HTERT RPE-1 (cell line): Measurements from ENCODE around the gene BCAM.

Source experiments
- in situ Hi-C: fragments of 300-500 bp; cut with MboI; formaldehyde crosslinking; loops from 4 replicates; pipeline ENCODE4 v1.14.3; 2020; ENCODE audit warnings: low sequenced_read_pairs

Gene BCAM

GRCh38 chr19:44789943-44790483 is 18.9 kb upstream of the BCAM start:
- in situ Hi-C loops = no loop called here

DNA sequence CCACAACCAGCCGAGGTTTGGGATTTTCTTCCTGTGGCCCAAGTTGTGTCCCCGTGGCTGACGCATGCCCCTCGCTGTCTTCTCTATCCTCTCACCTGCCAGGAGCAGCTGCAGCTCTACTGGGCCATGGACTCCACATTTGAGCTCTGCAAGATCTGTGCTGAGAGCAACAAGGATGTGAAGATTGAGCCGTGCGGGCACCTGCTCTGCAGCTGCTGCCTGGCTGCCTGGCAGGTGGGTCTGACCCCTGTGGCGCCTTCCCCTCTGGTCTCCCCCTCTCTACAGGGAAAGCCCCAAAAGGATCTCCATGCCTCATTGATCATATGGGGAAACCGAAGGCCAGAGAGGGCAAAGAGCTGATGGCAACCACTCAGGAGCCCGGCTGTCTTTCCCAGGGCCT is 16.6 kb upstream of the BCAM start:
- in situ Hi-C loops = no loop called here

DNA sequence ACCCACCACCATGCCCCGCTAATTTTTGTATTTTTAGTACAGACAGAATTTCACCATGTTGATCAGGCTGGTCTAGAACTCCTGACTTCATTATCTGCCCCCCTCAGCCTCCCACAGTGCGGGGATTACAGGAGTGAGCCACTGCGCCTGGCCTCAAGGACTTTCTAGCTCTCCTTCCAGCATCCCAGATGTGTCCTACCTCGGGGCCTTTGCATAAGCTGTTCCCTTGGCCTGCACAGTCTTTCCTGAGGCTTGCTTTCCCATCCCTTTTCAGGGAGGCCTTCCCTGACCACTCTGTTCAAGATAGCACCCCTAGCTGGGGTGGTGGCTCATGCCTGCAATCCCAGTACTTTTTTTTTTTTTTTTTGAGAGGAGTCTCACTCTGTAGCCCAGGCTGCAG is 14.3 kb upstream of the BCAM start:
- in situ Hi-C loops = no loop called here

- in situ Hi-C loops = no loop called here
Measured at GRCh38 chr19:44795398-44795987, 13.4 kb upstream of the BCAM start.

- in situ Hi-C loops = no loop called here
Measured at GRCh38 chr19:44796701-44797115, 12.2 kb upstream of the BCAM start.

GRCh38 chr19:44799627-44800346 is 9.1 kb upstream of the BCAM start:
- in situ Hi-C loops = no loop called here

GRCh38 chr19:44800461-44800860 is 8.4 kb upstream of the BCAM start:
- in situ Hi-C loops = no loop called here

DNA sequence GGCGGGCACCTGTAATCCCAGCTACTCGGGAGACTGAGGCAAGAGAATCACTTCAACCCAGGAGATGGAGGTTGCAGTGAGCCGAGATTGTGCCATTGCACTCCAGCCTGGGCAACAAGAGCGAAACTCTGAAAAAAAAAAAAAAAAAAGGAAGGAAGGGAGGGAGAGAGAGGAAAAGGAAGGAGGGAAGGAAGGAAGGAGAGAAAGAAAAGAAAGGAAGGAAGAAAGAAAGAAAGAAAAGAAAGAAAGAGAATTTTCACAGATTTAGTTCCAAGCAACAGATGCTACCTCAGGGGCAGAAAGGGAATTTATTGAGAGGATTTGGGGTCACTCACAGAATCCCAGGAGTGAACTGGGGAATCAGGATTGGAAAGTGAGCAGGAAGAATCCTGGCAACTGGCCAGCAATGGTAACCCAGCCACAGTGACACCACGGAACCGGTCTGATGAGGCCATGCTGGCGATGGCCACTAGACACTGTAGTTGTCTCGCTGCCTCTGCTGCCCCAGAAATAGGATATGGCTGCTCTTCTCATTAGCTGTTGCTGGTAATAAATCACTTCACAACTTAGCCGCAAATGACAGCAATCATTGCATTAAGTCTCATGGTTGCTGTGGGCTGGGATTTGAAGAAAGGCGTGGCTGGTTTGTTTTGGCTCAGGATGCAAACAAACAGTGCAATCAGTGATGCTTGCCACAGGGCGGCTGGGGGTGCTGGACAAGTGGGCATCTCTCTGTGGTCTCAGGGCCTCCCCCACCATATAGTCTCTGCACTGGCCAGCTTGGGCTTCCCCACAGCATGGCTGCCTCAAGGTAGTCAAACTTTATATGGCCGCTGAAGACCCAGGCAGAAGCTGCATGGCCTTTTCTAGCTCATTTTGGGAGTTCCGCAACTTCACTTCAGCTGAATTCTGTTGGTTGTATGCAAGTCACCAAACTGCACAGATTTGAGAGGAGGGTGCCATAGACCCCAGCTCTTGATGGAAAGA is 5.2 kb upstream of the BCAM start:
- in situ Hi-C loops = no loop called here

GRCh38 chr19:44806291-44806690 is 2.6 kb upstream of the BCAM start:
- in situ Hi-C loops = no loop called here

DNA sequence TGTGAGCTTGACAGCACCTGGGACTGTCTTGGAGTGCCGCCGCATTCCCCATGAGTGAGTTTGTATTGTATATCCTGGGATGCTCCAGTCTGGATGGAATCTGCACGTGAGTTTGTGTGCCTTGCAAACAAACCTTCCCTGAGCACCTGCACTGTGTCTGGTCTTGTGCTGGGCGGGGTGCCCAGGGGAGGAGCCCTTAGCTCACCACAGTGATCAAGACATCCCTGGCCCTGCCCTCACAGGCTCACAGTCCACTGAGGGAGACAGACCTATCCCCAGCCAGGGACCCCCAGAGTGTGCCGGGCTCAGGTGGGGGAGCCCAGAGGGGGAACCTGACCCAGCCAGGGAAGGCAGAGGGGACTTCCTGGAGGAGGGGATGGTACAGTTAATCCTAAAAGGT is 1.7 kb upstream of the BCAM start:
- in situ Hi-C loops = no loop called here

GRCh38 chr19:44807652-44808462 is 1.0 kb upstream of the BCAM start:
- in situ Hi-C loops = no loop called here

GRCh38 chr19:44809577-44810233 is 802 bp downstream of the BCAM start:
- in situ Hi-C loops = no loop called here

DNA sequence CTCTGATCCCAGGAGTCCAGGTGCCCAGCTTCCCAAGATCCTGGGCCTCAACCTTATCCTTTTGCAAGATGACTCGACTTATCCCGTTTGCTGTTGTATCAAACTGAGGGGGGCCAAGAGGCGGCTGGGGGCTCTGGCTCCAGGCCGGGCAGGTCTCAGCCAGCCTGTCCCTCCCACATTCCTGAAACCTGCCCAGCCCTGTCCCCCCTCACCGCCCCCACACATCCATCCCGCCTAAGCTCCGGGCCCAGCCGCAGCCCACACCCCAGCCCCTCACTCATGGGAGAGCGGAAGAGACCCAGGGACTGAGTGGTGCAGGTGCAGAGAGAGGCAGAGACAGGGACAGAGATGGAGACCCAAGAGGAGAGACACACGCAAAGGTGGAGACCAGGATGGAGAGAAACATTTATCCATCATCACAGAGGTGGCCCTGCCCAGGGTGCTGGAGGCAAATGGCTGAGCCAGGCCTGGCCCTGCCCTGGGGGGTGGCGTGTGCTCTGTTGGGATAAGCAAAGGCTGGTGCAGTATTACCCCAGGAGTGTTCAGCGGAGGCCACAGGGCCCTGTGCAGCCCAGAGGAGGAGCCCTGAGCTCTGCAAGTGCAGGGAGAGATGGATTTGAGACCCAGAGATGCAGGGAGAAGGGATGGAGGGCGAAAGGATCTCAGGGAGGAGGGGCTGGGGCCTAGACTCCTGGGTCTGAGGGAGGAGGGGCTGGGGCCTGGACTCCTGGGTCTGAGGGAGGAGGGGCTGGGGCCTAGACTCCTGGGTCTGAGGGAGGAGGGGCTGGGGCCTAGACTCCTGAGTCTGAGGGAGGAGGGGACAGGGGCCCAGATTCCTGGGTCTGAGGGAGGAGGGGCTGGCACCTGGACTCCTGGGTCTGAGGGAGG is 1.6 kb downstream of the BCAM start:
- in situ Hi-C loops = no loop called here

DNA sequence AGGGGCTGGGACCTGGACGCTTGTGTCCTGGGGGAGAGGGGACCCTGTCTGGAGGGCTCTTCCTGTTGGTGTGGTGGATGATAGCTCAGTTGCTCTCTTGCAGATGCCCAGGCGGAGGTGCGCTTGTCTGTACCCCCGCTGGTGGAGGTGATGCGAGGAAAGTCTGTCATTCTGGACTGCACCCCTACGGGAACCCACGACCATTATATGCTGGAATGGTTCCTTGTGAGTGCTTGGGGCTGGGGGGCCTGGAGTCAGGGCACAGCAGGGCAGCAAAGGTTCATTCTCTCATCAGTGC is 2.2 kb downstream of the BCAM start:
- in situ Hi-C loops = no loop called here

DNA sequence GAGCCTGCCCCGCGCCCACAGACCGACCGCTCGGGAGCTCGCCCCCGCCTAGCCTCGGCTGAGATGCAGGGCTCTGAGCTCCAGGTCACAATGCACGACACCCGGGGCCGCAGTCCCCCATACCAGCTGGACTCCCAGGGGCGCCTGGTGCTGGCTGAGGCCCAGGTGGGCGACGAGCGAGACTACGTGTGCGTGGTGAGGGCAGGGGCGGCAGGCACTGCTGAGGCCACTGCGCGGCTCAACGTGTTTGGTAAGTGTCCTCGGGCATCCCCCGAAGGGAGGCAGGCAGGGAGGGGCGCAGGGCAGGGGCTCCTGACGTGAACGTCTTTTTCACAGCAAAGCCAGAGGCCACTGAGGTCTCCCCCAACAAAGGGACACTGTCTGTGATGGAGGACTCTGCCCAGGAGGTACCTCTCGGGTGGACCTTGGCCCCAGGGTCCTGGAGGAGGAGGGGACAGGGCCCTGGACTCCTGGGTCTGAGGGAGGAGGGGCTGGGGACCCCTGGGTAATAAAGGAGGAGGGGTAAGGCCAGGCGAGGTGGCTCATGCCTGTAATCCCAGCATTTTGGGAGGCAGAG is 3.3 kb downstream of the BCAM start:
- in situ Hi-C loops = no loop called here

- in situ Hi-C loops = no loop called here
Measured at GRCh38 chr19:44813070-44813840, 4.4 kb downstream of the BCAM start.

GRCh38 chr19:44813841-44814470 is 5.1 kb downstream of the BCAM start:
- in situ Hi-C loops = no loop called here

- in situ Hi-C loops = no loop called here
Measured at GRCh38 chr19:44814517-44814916, 5.6 kb downstream of the BCAM start.
